ENCODE data around the gene ARMC9.

DNA sequence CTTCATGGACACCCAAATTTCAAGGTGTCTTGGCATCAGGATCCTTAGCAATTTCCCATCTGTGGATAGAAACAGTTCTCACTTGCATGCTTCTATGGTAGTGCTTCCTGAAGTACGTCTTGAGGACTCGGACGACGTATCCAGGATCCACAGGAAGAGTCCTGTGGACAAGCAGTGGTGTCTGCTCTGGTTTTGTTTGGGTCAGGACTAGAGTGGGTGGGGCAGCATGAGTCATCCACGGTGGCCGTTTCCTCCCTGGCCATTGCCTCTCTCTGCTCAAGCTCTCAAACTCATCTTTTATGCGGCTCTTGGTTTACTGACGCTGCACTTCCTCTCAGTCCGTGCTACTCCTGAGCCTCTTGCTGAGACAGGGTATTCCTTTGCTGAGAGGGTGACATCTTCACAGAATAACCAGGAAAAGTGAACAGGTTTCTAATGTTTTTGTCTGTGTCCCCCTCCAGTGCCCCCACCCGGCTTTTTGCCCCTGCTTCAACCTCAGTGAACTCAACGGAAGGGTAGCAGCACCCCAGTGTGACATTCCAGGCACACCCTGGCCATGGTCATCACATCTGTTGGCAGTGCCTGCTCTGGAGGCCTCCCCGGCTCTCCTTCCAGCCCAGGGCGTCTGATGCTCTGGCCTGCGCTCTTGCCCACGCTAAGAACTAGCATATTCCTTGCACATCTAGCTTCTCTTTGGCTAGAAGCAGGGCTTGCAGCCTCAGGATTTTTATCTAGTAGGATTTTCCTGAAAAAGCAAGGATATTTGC lies 62.2 kb downstream of the ARMC9 start:
- no peak for TF ChIP-seq CTCF (IDR thresholded peaks at IDR 0.05)
- no peak for TF ChIP-seq POLR2A (IDR thresholded peaks at IDR 0.05)
- TF ChIP-seq EP300 (IDR thresholded peaks at IDR 0.05) = no peak

Data from suprapubic skin (tissue), 3 donors.